GM13976 (cell line): ENCODE results near the gene ST3GAL2.
"Not testable (repeated sequence)": the region's sequence is repeated elsewhere in the genome, so short reads cannot be mapped to it uniquely, and the experiment has no call there.

ENCODE experiments used
- DNase-seq: peaks from one replicate; pipeline ENCODE4 v3.0.0; 2012; ENCODE audit warnings: low spot score
- in situ Hi-C: fragments of 300-500 bp; cut with MboI; formaldehyde crosslinking; loops from one replicate; pipeline ENCODE4 v1.12.0; 2022; ENCODE audit warnings: low sequenced_read_pairs, mixed read lengths, inconsistent platforms; ENCODE audit not compliant: unreplicated experiment
- TF ChIP-seq, protein P1 (sequence below): IDR thresholded peaks from 2 replicates; pipeline ENCODE4 v1.5.1; 2012; ENCODE audit warnings: borderline replicate concordance, mild to moderate bottlenecking; ENCODE audit not compliant: insufficient read depth; ENCODE audit errors: extremely low read depth, missing control alignments, control extremely low read depth

ST3GAL2 gene

GRCh38 chr16:70412385-70412784 is 26.5 kb downstream of the ST3GAL2 start:
- in situ Hi-C loops: no loop called here
- TF ChIP-seq, protein P1, sequence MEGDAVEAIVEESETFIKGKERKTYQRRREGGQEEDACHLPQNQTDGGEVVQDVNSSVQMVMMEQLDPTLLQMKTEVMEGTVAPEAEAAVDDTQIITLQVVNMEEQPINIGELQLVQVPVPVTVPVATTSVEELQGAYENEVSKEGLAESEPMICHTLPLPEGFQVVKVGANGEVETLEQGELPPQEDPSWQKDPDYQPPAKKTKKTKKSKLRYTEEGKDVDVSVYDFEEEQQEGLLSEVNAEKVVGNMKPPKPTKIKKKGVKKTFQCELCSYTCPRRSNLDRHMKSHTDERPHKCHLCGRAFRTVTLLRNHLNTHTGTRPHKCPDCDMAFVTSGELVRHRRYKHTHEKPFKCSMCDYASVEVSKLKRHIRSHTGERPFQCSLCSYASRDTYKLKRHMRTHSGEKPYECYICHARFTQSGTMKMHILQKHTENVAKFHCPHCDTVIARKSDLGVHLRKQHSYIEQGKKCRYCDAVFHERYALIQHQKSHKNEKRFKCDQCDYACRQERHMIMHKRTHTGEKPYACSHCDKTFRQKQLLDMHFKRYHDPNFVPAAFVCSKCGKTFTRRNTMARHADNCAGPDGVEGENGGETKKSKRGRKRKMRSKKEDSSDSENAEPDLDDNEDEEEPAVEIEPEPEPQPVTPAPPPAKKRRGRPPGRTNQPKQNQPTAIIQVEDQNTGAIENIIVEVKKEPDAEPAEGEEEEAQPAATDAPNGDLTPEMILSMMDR: no peak
- DNase-seq: no peak

DNA sequence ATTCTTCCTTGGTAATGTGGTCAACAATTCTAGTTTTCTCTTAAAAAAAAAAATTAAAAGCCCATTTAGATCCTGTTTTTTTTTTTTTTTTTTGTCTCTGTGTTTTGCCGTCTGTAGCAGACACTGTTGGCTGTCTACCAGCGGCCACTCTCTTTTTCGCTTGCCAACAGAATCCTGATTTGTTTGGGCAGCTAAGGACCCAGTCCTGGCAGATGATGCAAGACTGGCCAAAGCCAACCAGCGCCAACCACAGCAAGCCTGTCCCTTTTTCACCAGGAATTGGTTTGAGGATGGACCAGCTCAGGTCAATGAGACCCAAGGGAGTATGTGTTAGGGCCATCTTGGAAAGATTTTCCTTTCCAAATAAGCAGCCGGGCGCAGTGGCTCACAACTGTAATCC is 28.2 kb downstream of the ST3GAL2 start:
- TF ChIP-seq, protein P1: no peak
- in situ Hi-C loops: no loop called here
- no peak for DNase-seq

DNA sequence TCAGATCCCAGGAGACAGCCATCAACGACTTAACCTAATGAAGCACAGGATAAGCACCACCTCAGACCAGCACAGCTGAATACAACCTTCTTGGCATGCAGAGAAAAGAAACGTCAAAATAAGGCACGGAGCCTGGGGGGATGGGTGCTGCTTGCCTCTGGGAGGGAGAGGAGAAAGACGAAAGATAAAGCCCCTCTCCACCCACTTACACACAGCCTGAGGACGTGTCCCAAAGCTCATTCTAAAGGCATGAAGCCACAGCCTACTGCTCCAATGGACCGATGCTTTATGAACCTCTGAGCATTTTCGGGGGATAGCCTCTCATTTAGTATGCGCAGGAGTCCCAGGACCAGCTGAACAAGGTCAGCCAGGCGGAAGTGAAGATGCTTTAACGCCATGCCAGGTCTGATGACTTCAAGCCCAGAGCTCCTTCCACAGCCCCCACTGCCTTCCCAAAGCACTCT is 31.1 kb downstream of the ST3GAL2 start:
- in situ Hi-C loops: no loop called here
- DNase-seq: no peak
- TF ChIP-seq, protein P1: no peak

GRCh38 chr16:70406104-70406503 is 32.8 kb downstream of the ST3GAL2 start:
- in situ Hi-C loops, DNase-seq: not testable (repeated sequence)

DNA sequence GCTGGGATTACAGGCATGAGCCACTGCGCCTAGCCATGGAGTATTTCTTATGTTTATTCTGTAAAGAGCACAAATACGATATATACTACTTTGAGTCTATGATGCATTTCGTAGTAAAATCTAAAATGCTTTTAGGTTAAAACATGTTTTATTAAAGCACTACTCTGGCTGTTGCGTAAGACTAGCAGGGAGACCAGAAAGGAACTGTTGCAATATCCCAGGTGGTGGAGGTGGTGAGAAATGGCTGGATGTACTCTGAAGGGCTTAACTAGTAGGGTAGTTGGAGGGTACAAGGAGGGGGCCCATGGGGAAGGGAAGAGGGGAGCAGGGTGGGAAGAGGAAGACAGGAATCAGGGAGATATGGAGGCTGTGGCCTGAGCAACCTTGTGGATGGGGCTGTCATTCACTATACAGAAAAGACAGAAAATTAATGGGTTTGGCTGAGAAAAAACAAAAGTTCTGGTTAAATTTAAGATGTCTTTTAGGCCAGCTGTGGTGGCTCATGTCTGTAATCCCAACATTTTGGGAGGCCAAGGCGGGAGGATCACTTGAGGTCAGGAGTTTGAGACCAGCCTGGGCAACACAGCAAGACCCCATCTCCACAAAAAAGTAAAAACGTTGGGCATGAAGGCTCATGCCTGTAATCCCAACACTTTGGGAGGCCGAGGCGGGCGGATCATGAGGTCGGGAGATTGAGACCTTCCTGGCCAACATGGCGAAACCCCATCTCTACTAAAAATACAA is 35.8 kb downstream of the ST3GAL2 start:
- in situ Hi-C loops: no loop called here
- DNase-seq: no peak
- TF ChIP-seq, protein P1: no peak

DNA sequence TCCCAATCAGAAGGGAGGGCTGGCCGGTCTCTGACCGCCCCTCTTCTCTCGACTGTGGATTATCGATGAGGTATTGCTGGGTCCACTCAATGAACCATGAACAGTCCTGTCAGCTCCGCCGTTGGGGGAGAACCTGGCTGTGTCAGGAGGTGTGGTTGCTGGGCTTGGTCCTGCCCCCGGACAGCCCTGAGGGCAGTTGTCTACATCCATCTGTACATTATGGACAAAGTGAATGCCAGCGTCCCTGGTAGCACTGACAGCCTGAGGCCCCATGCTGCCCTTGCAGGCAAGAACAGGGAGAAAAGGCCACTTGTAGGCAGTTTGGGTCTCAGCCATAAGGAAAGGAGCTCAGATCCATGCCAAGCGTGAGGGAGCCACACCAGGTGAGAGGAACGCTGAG is 38.9 kb downstream of the ST3GAL2 start:
- TF ChIP-seq, protein P1: no peak
- in situ Hi-C loops: no loop called here
- no peak for DNase-seq

- TF ChIP-seq, protein P1: no peak
- in situ Hi-C loops: no loop called here
- DNase-seq: no peak
Observed at GRCh38 chr16:70399381-70399780, 39.5 kb downstream of the ST3GAL2 start.
